Measurements from ENCODE around the gene TUBB. TPM values are rescaled to one million over a fixed set of nuclear protein-coding genes. Genes with fewer than 3 reads are reported as not detected.
"Not testable (repeated sequence)": the region's sequence is repeated elsewhere in the genome, so short reads cannot be mapped to it uniquely, and the experiment has no call there.

TUBB gene
- total RNA-seq, 1 donor from 2014 or later = 136 TPM

DNA sequence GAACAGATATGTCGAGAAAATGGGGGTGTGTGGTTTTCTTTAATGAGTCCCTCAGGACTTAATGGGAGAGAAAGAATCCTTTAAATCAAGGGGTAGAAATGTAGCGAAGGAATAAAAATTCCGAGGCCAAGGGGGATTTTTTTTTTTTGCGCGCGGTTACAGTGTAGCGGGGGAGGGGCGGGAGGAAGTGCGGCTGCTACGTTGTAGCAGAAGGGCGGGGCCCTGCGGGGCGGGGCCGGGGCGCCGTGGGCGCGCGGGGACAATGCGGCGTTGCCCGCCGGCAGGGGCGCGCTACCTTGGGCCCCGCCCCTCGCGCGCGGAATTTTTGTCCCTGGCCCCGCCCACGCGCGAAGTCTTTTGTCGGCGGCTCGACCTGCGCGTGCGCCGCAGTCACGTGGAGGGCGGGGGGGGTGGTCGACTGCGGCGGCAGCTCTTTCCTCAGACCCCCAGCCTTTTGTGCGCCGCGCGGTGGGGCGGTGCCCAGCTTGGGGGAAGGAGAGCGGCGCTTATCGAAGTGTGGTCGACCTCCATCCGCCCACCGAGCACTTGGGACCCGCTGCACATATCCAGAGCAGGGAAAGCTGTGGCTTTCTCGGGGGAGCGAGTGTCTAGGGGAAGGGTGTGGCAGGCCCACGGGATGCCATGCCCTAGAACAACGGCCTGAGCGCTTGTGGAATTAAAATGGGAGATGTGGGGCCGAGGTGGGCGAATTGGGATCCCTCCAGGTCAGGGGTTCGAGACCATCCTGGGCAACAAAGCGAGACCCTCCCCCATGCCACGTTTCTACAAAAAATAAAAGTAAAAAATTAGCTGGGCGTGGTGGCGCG, 1.3 kb downstream of the TUBB start:
- TF ChIP-seq, protein P1, sequence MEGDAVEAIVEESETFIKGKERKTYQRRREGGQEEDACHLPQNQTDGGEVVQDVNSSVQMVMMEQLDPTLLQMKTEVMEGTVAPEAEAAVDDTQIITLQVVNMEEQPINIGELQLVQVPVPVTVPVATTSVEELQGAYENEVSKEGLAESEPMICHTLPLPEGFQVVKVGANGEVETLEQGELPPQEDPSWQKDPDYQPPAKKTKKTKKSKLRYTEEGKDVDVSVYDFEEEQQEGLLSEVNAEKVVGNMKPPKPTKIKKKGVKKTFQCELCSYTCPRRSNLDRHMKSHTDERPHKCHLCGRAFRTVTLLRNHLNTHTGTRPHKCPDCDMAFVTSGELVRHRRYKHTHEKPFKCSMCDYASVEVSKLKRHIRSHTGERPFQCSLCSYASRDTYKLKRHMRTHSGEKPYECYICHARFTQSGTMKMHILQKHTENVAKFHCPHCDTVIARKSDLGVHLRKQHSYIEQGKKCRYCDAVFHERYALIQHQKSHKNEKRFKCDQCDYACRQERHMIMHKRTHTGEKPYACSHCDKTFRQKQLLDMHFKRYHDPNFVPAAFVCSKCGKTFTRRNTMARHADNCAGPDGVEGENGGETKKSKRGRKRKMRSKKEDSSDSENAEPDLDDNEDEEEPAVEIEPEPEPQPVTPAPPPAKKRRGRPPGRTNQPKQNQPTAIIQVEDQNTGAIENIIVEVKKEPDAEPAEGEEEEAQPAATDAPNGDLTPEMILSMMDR (IDR thresholded peaks at IDR 0.05; ENCODE audit: insufficient read depth, low read length, severe bottlenecking) = peak; percentile 32
- DNase-seq (ENCODE audit: low read depth) (peak; percentile 61), FAIRE-seq (no peak)
- no peaks in the 10 kb centered on the region for H3K27me3 ChIP-seq (ENCODE audit: control insufficient read depth, insufficient read depth, low read length)
- H3K36me3 ChIP-seq (ENCODE audit: control insufficient read depth, insufficient read depth, low read length) = peaks cover 17% of the 10 kb centered on the region
- peak overlapping the region; percentile 82 for H3K4me3 ChIP-seq (ENCODE audit: low read depth, low read length)

DNA sequence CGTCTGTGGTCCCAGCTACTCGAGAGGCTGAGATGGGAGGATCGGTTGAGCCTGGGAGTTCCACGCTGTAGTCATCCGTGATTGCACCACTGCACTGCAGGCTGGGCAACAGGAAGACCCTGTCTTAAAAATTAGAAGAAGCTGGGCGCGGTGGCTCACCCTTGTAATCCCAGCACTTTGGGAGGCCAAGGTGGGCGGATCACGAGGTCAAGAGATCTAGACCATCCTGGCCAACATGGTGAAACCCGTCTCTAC, 1.8 kb downstream of the TUBB start:
- Histone ChIP-seq H3K4me3 (ENCODE audit: low read depth, low read length) (peak overlapping the region; percentile 82), H3K36me3 (ENCODE audit: control insufficient read depth, insufficient read depth, low read length) (peaks cover 17% of the 10 kb centered on the region)
- FAIRE-seq; H3K27me3 ChIP-seq (ENCODE audit: control insufficient read depth, insufficient read depth, low read length); DNase-seq (ENCODE audit: low read depth): not testable (repeated sequence)

DNA sequence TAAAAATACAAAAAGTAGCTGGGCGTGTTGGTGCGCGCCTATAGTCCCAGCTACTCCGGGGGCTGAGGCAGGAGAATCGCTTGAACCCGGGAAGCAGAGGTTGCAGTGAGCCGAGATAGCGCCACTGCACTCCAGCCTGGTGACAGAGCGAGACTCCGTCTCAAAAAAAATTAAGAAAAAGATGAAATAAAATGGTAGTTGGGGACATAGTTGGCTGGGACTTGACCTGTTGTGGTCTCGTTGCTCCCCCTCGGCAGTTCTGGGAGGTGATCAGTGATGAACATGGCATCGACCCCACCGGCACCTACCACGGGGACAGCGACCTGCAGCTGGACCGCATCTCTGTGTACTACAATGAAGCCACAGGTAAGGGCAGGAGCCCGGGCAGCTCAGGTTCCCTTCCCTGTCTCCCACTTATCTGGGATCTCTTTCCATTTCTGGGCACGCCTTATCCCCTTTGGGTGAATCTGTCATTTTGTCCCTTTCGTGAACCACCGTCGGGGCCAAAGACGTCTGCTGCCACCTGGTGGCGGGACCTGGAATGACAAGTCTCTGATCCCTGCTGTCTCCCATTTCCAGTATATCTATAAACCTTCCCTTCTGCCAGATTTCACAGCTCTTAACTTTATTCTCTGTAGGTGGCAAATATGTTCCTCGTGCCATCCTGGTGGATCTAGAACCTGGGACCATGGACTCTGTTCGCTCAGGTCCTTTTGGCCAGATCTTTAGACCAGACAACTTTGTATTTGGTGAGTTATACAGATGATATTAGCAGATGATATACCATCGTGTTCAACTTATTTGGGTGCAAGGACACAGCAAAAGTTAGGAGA, 2.3 kb downstream of the TUBB start:
- DNase-seq (ENCODE audit: low read depth) (peak; percentile 66), FAIRE-seq (no peak)
- Histone ChIP-seq H3K27me3 (ENCODE audit: control insufficient read depth, insufficient read depth, low read length) (no peaks in the 10 kb centered on the region), H3K36me3 (ENCODE audit: control insufficient read depth, insufficient read depth, low read length) (peaks cover 17% of the 10 kb centered on the region), H3K4me3 (ENCODE audit: low read depth, low read length) (peak overlapping the region; percentile 82)
- TF ChIP-seq, protein P1 (IDR thresholded peaks at IDR 0.05; ENCODE audit: insufficient read depth, low read length, severe bottlenecking) = peak; percentile 87

DNA sequence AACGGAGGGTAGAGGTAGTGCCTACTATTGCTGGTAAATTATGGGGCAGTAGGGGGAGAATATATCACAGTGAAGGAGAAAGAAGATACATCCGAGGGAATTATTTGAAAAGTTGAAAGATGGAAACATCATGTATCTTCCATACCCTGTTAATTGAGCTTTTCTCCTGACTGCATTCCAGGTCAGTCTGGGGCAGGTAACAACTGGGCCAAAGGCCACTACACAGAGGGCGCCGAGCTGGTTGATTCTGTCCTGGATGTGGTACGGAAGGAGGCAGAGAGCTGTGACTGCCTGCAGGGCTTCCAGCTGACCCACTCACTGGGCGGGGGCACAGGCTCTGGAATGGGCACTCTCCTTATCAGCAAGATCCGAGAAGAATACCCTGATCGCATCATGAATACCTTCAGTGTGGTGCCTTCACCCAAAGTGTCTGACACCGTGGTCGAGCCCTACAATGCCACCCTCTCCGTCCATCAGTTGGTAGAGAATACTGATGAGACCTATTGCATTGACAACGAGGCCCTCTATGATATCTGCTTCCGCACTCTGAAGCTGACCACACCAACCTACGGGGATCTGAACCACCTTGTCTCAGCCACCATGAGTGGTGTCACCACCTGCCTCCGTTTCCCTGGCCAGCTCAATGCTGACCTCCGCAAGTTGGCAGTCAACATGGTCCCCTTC, 3.1 kb downstream of the TUBB start:
- FAIRE-seq; H3K27me3 ChIP-seq (ENCODE audit: control insufficient read depth, insufficient read depth, low read length); H3K4me3 ChIP-seq (ENCODE audit: low read depth, low read length); DNase-seq (ENCODE audit: low read depth): not testable (repeated sequence)
- H3K36me3 ChIP-seq (ENCODE audit: control insufficient read depth, insufficient read depth, low read length) = peaks cover 17% of the 10 kb centered on the region

DNA sequence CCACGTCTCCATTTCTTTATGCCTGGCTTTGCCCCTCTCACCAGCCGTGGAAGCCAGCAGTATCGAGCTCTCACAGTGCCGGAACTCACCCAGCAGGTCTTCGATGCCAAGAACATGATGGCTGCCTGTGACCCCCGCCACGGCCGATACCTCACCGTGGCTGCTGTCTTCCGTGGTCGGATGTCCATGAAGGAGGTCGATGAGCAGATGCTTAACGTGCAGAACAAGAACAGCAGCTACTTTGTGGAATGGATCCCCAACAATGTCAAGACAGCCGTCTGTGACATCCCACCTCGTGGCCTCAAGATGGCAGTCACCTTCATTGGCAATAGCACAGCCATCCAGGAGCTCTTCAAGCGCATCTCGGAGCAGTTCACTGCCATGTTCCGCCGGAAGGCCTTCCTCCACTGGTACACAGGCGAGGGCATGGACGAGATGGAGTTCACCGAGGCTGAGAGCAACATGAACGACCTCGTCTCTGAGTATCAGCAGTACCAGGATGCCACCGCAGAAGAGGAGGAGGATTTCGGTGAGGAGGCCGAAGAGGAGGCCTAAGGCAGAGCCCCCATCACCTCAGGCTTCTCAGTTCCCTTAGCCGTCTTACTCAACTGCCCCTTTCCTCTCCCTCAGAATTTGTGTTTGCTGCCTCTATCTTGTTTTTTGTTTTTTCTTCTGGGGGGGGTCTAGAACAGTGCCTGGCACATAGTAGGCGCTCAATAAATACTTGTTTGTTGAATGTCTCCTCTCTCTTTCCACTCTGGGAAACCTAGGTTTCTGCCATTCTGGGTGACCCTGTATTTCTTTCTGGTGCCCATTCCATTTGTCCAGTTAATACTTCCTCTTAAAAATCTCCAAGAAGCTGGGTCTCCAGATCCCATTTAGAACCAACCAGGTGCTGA, 3.9 kb downstream of the TUBB start:
- not testable (repeated sequence) for H3K27me3 ChIP-seq (ENCODE audit: control insufficient read depth, insufficient read depth, low read length); DNase-seq (ENCODE audit: low read depth); H3K4me3 ChIP-seq (ENCODE audit: low read depth, low read length); FAIRE-seq
- H3K36me3 ChIP-seq (ENCODE audit: control insufficient read depth, insufficient read depth, low read length) = peaks cover 17% of the 10 kb centered on the region

DNA sequence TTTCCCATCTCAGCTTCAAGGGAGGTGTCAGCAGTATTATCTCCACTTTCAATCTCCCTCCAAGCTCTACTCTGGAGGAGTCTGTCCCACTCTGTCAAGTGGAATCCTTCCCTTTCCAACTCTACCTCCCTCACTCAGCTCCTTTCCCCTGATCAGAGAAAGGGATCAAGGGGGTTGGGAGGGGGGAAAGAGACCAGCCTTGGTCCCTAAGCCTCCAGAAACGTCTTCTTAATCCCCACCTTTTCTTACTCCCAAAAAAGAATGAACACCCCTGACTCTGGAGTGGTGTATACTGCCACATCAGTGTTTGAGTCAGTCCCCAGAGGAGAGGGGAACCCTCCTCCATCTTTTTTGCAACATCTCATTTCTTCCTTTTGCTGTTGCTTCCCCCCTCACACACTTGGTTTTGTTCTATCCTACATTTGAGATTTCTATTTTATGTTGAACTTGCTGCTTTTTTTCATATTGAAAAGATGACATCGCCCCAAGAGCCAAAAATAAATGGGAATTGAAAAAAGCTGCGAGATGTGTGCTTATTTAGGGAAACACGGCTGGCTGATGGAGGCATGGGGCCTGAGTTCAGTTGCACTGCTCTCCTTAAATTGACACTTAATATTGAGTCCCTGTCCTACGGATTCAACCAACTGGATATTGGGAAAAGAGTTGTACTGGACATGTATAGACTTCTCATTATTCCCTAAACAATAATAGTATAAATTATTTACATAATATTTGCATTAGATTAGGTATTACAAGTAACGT, 4.9 kb downstream of the TUBB start:
- peaks cover 18% of the 10 kb centered on the region for H3K36me3 ChIP-seq (ENCODE audit: control insufficient read depth, insufficient read depth, low read length)
- no peak for FAIRE-seq

More for the DNA sequence above, 4.9 kb downstream of the TUBB start:
- no peak for DNase-seq (ENCODE audit: low read depth)
- H3K27me3 ChIP-seq (ENCODE audit: control insufficient read depth, insufficient read depth, low read length) = no peaks in the 10 kb centered on the region
- H3K4me3 ChIP-seq (ENCODE audit: low read depth, low read length) = no peak overlapping the region
- TF ChIP-seq, protein P1 (IDR thresholded peaks at IDR 0.05; ENCODE audit: insufficient read depth, low read length, severe bottlenecking) = no peak
